ENCODE results near the gene SOS2. TPM values are rescaled to one million over a fixed set of nuclear protein-coding genes. Genes with fewer than 3 reads are reported as not detected.

The SOS2 gene
- total and polyA plus RNA-seq, 2 of the 4 experiments (the other 2 are of a cell fraction): 6.3 to 10.9 TPM

DNA sequence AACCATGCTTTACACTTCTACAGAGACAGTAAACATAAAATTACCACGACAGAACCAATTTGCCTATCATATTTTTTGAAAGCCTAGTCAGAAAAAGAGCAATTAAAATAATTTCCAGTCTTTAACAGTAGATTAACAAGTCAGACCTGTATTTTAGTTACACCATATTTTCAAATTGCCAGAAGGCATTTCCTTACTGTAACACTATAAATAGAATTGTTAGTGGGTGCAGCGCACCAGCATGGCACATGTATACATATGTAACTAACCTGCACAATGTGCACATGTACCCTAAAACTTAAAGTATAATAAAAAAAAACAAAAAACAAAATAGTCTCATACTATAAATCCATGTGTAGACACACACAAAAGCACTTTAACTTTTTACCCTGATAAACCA lies 16.0 kb downstream of the SOS2 start:
- Histone ChIP-seq H3K9me3 (ENCODE audit: control insufficient read depth, insufficient read depth, low read length) (no peaks in the 10 kb centered on the region), H2BK15ac (ENCODE audit: low read depth, low read length) (no peak overlapping the region), H2AFZ (replicated peaks; ENCODE audit: low read length, poor library complexity) (no peak overlapping the region), H3K36me3 (ENCODE audit: control insufficient read depth, insufficient read depth, low read length) (peaks cover 2% of the 10 kb centered on the region; the same call in 1 of the 2 replicates), H3K18ac (ENCODE audit: low read depth, low read length) (no peak overlapping the region), H2AK9ac (replicated peaks; ENCODE audit: low read depth, low read length, poor library complexity) (no peak overlapping the region), H4K91ac (ENCODE audit: insufficient read depth, low read depth, low read length) (no peak overlapping the region), H3K27me3 (ENCODE audit: control insufficient read depth, insufficient read depth, low read length) (no peaks in the 10 kb centered on the region), H3K9ac (ENCODE audit: low read depth, low read length) (no peak overlapping the region), H3K4ac (ENCODE audit: low read depth, low read length) (no peak overlapping the region), H3K4me1 (ENCODE audit: control insufficient read depth, insufficient read depth, low read length) (no peaks in the 10 kb centered on the region), H2AK5ac (ENCODE audit: low read depth, low read length) (no peak overlapping the region), H3K9me1 (ENCODE audit: insufficient read depth, low read length) (peaks cover 7% of the 10 kb centered on the region), H3K79me1 (ENCODE audit: low read depth in 1 of 2, low read length in 2 of 2) (peaks cover 15 to 51% of the 10 kb centered on the region in 2 experiments), H3K4me3 (ENCODE audit: insufficient read depth, low read depth, low read length) (no peak overlapping the region), H2BK20ac (ENCODE audit: low read depth, low read length) (no peak overlapping the region), H4K20me1 (ENCODE audit: insufficient read depth, low read length) (peaks cover 30% of the 10 kb centered on the region), H2BK120ac (ENCODE audit: low read depth, low read length) (no peak overlapping the region), H4K5ac (ENCODE audit: low read depth, low read length) (no peak overlapping the region), H3K14ac (replicated peaks; ENCODE audit: low read depth, low read length) (no peak overlapping the region), H3K23ac (ENCODE audit: low read depth, low read length) (no peak overlapping the region), H4K8ac (ENCODE audit: low read depth in 2 of 2, low read length in 2 of 2) (no peak overlapping the region; a peak in 1 of 4 replicates), H3K4me2 (ENCODE audit: low read depth, low read length) (no peak overlapping the region), H3K27ac (ENCODE audit: insufficient read depth, low read length) (no peak overlapping the region), H3K56ac (ENCODE audit: extremely low read depth, insufficient read depth, low read length) (no peak overlapping the region), H2BK5ac (ENCODE audit: low read depth, low read length, poor library complexity, severe bottlenecking) (no peak overlapping the region)
- DNase-seq (no peak), ATAC-seq (ENCODE audit: low read depth) (no peak)
- no TSS peak for BruUV-seq (replicated peaks)
- in situ Hi-C loops (cut with MboI; ENCODE audit: low sequenced_read_pairs): no loop called here
- TF ChIP-seq POLR2A (IDR thresholded peaks at IDR 0.05; ENCODE audit: low read depth, low read length) (no peak), RCOR1 (IDR thresholded peaks at IDR 0.05; ENCODE audit: insufficient replicate concordance, low read length) (no peak), NFE2L2 (IDR thresholded peaks at IDR 0.05; ENCODE audit: low read depth, low read length) (no peak), RAD21 (IDR thresholded peaks at IDR 0.05; ENCODE audit: low read length) (no peak), CHD1 (IDR thresholded peaks at IDR 0.05; ENCODE audit: low read depth, low read length) (no peak), MAFK (IDR thresholded peaks at IDR 0.05; ENCODE audit: low read depth, low read length) (no peak), BHLHE40 (IDR thresholded peaks at IDR 0.05; ENCODE audit: low read depth, low read length) (no peak), RFX5 (IDR thresholded peaks at IDR 0.05; ENCODE audit: low read depth, low read length) (no peak), FOS (IDR thresholded peaks at IDR 0.05; ENCODE audit: low read depth, low read length) (no peak), SMC3 (IDR thresholded peaks at IDR 0.05; ENCODE audit: low read depth, low read length) (no peak), CEBPB (IDR thresholded peaks at IDR 0.05; ENCODE audit: low read depth, low read length) (no peak), MAZ (IDR thresholded peaks at IDR 0.05; ENCODE audit: borderline replicate concordance, low read depth, low read length) (no peak), MXI1 (IDR thresholded peaks at IDR 0.05; ENCODE audit: borderline replicate concordance, low read depth, low read length) (no peak)
- TF ChIP-seq, protein P1, sequence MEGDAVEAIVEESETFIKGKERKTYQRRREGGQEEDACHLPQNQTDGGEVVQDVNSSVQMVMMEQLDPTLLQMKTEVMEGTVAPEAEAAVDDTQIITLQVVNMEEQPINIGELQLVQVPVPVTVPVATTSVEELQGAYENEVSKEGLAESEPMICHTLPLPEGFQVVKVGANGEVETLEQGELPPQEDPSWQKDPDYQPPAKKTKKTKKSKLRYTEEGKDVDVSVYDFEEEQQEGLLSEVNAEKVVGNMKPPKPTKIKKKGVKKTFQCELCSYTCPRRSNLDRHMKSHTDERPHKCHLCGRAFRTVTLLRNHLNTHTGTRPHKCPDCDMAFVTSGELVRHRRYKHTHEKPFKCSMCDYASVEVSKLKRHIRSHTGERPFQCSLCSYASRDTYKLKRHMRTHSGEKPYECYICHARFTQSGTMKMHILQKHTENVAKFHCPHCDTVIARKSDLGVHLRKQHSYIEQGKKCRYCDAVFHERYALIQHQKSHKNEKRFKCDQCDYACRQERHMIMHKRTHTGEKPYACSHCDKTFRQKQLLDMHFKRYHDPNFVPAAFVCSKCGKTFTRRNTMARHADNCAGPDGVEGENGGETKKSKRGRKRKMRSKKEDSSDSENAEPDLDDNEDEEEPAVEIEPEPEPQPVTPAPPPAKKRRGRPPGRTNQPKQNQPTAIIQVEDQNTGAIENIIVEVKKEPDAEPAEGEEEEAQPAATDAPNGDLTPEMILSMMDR (conservative IDR thresholded peaks at IDR 0.05; ENCODE audit: low read depth, low read length): no peak
- TF ChIP-seq, protein P2, sequence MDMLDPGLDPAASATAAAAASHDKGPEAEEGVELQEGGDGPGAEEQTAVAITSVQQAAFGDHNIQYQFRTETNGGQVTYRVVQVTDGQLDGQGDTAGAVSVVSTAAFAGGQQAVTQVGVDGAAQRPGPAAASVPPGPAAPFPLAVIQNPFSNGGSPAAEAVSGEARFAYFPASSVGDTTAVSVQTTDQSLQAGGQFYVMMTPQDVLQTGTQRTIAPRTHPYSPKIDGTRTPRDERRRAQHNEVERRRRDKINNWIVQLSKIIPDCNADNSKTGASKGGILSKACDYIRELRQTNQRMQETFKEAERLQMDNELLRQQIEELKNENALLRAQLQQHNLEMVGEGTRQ (IDR thresholded peaks at IDR 0.05; ENCODE audit: low read depth, low read length): no peak
- TF ChIP-seq, protein P3, sequence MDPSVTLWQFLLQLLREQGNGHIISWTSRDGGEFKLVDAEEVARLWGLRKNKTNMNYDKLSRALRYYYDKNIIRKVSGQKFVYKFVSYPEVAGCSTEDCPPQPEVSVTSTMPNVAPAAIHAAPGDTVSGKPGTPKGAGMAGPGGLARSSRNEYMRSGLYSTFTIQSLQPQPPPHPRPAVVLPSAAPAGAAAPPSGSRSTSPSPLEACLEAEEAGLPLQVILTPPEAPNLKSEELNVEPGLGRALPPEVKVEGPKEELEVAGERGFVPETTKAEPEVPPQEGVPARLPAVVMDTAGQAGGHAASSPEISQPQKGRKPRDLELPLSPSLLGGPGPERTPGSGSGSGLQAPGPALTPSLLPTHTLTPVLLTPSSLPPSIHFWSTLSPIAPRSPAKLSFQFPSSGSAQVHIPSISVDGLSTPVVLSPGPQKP (IDR thresholded peaks at IDR 0.05; ENCODE audit: borderline replicate concordance, low read depth, low read length): no peak
- WGBS, 2 experiments (ENCODE audit: extremely low coverage in 2 of 2, insufficient read length in 1 of 2): no CpG with 5 or more reads among the region's 2 CpGs
- ChIA-PET CTCF (no interaction called here), POLR2A (ENCODE audit: unreplicated experiment) (no interaction called here)
- dilution Hi-C loops (cut with HindIII; ENCODE audit: low sequenced_read_pairs, unreplicated experiment): no loop called here
- intact Hi-C loops (cut with micrococcal nuclease): no loop called here
